ENCODE measurements around the gene AP2S1.

Gene AP2S1

DNA sequence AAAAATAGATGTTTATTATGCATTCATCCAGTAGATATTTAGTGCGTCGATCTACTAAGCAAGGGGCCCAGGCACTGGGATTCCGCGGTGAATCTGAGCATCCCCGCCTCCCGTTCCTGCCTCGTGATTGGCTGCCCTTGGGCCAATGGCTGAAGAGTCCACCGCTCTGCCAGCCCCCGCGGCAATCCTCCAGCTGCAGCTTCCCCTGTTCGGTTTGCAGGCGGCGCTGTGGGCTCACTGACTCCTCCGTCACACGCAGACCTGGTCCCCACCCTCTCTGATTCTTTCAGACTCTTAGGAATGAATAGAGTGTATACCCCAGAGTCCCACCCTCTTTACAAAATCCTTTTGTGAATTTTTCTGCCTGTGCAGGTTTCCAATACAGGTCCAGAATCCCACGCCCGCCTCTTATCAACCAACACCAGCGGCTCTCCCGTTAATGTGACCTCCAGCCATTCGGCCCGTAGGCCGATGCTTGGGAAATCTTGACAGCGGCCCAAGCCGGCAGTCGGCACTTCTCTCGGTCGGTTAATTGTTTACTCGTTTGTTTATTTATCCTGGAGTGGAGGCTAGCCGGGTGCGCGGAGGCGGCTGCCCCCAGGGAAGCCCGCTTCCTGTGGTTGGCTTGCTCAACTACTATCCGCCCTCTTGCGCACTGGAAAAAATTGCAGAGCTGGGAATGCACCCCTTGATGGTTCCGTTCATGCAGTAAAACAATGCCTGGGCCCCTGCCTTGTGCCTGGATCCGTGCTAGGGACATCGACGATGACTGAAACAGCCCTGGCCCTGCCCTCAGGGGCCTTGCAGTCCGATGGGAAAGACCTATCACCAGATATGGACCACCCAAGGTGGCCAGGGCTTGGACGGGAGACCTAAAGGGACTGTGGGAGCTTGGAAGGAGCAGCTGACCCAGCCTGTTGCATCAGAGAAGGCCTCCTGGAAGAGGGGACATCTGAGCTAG lies 5.7 kb upstream of the AP2S1 start (continued):
- TF ChIP-seq ZNF555 (tag by site-specific recombination; conservative IDR thresholded peaks at IDR 0.05) (no peak), ZNF221 (tag by site-specific recombination; IDR thresholded peaks at IDR 0.05; ENCODE audit: borderline replicate concordance) (no peak), ZNF292 (tag by site-specific recombination; IDR thresholded peaks at IDR 0.05; ENCODE audit: borderline replicate concordance, low read depth) (no peak), ZNF335 (tag by site-specific recombination; conservative IDR thresholded peaks at IDR 0.05) (peak; percentile 52), ZNF654 (tag by site-specific recombination; IDR thresholded peaks at IDR 0.05; ENCODE audit: low read depth) (peak; percentile 78), SCRT1 (tag by site-specific recombination; IDR thresholded peaks at IDR 0.05; ENCODE audit: borderline replicate concordance) (peak; percentile 56; the same call in 1 of the 2 replicates), ZNF302 (tag by site-specific recombination; IDR thresholded peaks at IDR 0.05; ENCODE audit: low read depth) (no peak), ZNF626 (tag by site-specific recombination; IDR thresholded peaks at IDR 0.05) (no peak), KLF9 (tag by site-specific recombination; IDR thresholded peaks at IDR 0.05; ENCODE audit: low read depth) (no peak; the same call in 1 of the 2 replicates), ZNF350 (tag by site-specific recombination; IDR thresholded peaks at IDR 0.05) (no peak), ZFP69B (tag by site-specific recombination; IDR thresholded peaks at IDR 0.05) (peak; percentile 56; the same call in 1 of the 2 replicates), ZNF830 (tag by site-specific recombination; IDR thresholded peaks at IDR 0.05; ENCODE audit: low read depth) (no peak), SP2 (tag by site-specific recombination; IDR thresholded peaks at IDR 0.05) (peak; percentile 75), ZNF146 (tag by site-specific recombination; IDR thresholded peaks at IDR 0.05) (no peak), MZF1 (tag by site-specific recombination; IDR thresholded peaks at IDR 0.05; ENCODE audit: borderline replicate concordance) (no peak), ZNF394 (tag by site-specific recombination; IDR thresholded peaks at IDR 0.05; ENCODE audit: borderline replicate concordance) (no peak)
- TF ChIP-seq, protein P1, sequence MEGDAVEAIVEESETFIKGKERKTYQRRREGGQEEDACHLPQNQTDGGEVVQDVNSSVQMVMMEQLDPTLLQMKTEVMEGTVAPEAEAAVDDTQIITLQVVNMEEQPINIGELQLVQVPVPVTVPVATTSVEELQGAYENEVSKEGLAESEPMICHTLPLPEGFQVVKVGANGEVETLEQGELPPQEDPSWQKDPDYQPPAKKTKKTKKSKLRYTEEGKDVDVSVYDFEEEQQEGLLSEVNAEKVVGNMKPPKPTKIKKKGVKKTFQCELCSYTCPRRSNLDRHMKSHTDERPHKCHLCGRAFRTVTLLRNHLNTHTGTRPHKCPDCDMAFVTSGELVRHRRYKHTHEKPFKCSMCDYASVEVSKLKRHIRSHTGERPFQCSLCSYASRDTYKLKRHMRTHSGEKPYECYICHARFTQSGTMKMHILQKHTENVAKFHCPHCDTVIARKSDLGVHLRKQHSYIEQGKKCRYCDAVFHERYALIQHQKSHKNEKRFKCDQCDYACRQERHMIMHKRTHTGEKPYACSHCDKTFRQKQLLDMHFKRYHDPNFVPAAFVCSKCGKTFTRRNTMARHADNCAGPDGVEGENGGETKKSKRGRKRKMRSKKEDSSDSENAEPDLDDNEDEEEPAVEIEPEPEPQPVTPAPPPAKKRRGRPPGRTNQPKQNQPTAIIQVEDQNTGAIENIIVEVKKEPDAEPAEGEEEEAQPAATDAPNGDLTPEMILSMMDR (tag by site-specific recombination; IDR thresholded peaks at IDR 0.05), result peak; percentile 88
- TF ChIP-seq, protein P2, sequence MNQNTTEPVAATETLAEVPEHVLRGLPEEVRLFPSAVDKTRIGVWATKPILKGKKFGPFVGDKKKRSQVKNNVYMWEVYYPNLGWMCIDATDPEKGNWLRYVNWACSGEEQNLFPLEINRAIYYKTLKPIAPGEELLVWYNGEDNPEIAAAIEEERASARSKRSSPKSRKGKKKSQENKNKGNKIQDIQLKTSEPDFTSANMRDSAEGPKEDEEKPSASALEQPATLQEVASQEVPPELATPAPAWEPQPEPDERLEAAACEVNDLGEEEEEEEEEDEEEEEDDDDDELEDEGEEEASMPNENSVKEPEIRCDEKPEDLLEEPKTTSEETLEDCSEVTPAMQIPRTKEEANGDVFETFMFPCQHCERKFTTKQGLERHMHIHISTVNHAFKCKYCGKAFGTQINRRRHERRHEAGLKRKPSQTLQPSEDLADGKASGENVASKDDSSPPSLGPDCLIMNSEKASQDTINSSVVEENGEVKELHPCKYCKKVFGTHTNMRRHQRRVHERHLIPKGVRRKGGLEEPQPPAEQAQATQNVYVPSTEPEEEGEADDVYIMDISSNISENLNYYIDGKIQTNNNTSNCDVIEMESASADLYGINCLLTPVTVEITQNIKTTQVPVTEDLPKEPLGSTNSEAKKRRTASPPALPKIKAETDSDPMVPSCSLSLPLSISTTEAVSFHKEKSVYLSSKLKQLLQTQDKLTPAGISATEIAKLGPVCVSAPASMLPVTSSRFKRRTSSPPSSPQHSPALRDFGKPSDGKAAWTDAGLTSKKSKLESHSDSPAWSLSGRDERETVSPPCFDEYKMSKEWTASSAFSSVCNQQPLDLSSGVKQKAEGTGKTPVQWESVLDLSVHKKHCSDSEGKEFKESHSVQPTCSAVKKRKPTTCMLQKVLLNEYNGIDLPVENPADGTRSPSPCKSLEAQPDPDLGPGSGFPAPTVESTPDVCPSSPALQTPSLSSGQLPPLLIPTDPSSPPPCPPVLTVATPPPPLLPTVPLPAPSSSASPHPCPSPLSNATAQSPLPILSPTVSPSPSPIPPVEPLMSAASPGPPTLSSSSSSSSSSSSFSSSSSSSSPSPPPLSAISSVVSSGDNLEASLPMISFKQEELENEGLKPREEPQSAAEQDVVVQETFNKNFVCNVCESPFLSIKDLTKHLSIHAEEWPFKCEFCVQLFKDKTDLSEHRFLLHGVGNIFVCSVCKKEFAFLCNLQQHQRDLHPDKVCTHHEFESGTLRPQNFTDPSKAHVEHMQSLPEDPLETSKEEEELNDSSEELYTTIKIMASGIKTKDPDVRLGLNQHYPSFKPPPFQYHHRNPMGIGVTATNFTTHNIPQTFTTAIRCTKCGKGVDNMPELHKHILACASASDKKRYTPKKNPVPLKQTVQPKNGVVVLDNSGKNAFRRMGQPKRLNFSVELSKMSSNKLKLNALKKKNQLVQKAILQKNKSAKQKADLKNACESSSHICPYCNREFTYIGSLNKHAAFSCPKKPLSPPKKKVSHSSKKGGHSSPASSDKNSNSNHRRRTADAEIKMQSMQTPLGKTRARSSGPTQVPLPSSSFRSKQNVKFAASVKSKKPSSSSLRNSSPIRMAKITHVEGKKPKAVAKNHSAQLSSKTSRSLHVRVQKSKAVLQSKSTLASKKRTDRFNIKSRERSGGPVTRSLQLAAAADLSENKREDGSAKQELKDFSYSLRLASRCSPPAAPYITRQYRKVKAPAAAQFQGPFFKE (tag by site-specific recombination; IDR thresholded peaks at IDR 0.05; ENCODE audit: borderline replicate concordance), result no peak
- TF ChIP-seq, protein P3, sequence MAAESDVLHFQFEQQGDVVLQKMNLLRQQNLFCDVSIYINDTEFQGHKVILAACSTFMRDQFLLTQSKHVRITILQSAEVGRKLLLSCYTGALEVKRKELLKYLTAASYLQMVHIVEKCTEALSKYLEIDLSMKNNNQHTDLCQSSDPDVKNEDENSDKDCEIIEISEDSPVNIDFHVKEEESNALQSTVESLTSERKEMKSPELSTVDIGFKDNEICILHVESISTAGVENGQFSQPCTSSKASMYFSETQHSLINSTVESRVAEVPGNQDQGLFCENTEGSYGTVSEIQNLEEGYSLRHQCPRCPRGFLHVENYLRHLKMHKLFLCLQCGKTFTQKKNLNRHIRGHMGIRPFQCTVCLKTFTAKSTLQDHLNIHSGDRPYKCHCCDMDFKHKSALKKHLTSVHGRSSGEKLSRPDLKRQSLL (tag by site-specific recombination; IDR thresholded peaks at IDR 0.05), result no peak
- TF ChIP-seq, protein P4, sequence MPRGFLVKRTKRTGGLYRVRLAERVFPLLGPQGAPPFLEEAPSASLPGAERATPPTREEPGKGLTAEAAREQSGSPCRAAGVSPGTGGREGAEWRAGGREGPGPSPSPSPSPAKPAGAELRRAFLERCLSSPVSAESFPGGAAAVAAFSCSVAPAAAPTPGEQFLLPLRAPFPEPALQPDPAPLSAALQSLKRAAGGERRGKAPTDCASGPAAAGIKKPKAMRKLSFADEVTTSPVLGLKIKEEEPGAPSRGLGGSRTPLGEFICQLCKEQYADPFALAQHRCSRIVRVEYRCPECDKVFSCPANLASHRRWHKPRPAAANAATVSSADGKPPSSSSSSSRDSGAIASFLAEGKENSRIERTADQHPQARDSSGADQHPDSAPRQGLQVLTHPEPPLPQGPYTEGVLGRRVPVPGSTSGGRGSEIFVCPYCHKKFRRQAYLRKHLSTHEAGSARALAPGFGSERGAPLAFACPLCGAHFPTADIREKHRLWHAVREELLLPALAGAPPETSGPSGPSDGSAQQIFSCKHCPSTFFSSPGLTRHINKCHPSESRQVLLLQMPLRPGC (tag by site-specific recombination; IDR thresholded peaks at IDR 0.05), result no peak
- TF ChIP-seq, protein P5, sequence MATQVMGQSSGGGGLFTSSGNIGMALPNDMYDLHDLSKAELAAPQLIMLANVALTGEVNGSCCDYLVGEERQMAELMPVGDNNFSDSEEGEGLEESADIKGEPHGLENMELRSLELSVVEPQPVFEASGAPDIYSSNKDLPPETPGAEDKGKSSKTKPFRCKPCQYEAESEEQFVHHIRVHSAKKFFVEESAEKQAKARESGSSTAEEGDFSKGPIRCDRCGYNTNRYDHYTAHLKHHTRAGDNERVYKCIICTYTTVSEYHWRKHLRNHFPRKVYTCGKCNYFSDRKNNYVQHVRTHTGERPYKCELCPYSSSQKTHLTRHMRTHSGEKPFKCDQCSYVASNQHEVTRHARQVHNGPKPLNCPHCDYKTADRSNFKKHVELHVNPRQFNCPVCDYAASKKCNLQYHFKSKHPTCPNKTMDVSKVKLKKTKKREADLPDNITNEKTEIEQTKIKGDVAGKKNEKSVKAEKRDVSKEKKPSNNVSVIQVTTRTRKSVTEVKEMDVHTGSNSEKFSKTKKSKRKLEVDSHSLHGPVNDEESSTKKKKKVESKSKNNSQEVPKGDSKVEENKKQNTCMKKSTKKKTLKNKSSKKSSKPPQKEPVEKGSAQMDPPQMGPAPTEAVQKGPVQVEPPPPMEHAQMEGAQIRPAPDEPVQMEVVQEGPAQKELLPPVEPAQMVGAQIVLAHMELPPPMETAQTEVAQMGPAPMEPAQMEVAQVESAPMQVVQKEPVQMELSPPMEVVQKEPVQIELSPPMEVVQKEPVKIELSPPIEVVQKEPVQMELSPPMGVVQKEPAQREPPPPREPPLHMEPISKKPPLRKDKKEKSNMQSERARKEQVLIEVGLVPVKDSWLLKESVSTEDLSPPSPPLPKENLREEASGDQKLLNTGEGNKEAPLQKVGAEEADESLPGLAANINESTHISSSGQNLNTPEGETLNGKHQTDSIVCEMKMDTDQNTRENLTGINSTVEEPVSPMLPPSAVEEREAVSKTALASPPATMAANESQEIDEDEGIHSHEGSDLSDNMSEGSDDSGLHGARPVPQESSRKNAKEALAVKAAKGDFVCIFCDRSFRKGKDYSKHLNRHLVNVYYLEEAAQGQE (tag by site-specific recombination; IDR thresholded peaks at IDR 0.05), result no peak
- TF ChIP-seq, protein P6, sequence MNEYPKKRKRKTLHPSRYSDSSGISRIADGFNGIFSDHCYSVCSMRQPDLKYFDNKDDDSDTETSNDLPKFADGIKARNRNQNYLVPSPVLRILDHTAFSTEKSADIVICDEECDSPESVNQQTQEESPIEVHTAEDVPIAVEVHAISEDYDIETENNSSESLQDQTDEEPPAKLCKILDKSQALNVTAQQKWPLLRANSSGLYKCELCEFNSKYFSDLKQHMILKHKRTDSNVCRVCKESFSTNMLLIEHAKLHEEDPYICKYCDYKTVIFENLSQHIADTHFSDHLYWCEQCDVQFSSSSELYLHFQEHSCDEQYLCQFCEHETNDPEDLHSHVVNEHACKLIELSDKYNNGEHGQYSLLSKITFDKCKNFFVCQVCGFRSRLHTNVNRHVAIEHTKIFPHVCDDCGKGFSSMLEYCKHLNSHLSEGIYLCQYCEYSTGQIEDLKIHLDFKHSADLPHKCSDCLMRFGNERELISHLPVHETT (tag by site-specific recombination; IDR thresholded peaks at IDR 0.05), result no peak

All from HEK293 (cell line).